GM12874 (cell line): ENCODE measurements around the gene SCN4B.

ENCODE experiments used
- CTCF ChIP-seq: IDR thresholded peaks from 2 replicates; pipeline ENCODE4 v1.5.1; 2011; ENCODE audit warnings: low read depth, mild to moderate bottlenecking, control low read depth, low read length, moderate library complexity; ENCODE audit not compliant: insufficient read depth

The SCN4B gene

DNA sequence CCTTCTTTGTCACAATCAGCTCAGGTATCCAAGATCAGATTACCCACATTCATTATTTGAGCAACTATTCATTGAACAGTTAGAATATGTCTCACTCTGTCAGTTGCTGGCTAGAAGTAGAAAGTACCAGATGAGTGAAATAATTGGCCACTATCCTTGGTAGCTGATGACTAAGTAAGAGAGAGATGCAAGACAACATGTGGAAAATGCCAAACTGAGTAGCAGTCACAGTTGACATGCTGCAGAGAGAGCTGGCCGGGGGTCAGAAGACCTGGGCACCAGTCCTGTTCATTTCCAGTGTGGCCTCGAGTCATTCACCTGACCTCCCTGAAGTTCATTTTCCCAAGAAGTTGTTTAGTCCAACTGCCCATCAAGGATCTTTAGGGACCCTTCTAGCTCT, 43.4 kb downstream of the SCN4B start:
- TF ChIP-seq CTCF, result no peak

GRCh38 chr11:118108513-118108912, 44.1 kb downstream of the SCN4B start:
- TF ChIP-seq CTCF, result no peak

DNA sequence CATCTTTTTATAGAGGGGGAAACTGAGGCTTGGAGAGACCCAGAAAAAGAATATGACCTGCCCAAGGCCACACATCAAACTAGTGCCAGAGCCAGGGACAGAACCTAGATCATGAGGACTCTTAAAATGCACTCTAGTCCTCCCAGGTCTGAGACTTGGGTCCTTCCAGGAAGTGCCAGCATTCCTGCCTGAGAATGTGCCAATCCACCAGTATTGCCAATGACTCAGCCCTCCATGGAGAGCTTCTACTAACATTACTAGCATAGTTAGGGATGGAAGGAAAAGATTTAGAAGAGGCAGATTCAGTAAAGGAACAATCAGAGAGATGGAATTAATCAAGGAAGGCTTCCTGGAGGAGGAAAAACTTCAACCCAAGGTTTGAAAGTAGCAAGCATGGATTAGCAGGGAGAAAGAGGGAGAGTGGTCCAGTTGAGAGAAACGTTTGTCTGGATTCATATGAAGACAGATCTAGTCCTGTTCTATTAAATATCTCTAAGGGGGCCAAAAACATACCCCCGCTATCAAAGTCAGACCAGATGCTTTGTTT, 45.8 kb downstream of the SCN4B start:
- no peak for TF ChIP-seq CTCF

GRCh38 chr11:118105657-118106305, 46.8 kb downstream of the SCN4B start:
- TF ChIP-seq CTCF, result no peak

- no peak for TF ChIP-seq CTCF
These were observed 48.1 kb downstream of the SCN4B start for GRCh38 chr11:118104491-118104890.

DNA sequence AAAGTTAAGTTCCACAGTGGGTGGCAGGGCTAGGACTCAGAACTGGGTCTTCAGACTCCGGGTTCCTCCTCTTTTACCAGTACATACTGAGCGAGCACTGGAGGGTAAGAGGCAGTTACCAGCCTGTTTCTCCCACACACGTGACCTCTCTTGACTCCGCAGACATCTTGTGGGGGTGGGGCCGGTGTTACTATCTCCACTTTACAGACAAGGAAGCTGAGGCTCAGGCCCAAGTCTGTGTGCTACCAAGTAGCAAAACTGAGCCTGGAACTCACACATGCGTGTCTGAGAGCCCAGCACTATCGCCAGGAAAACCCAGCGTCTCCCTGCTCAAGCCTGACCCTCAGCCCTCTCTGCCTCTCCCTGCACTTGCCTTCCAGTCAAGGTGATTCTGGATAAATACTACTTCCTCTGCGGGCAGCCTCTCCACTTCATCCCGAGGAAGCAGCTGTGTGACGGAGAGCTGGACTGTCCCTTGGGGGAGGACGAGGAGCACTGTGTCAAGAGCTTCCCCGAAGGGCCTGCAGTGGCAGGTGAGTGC, 49.8 kb downstream of the SCN4B start:
- no peak for TF ChIP-seq CTCF

- TF ChIP-seq CTCF, result no peak
These were observed 51.9 kb downstream of the SCN4B start for GRCh38 chr11:118100691-118101232.
